SK-N-SH (cell line): Measurements from ENCODE around the gene TCN1.
"Not testable (repeated sequence)": the region's sequence is repeated elsewhere in the genome, so short reads cannot be mapped to it uniquely, and the experiment has no call there.

Source experiments
- CTCF ChIP-seq: fragments of 200-600 bp; sonication (generic); IDR thresholded peaks from 2 replicates; pipeline ENCODE4 v1.6.1; 2017; ENCODE audit warnings: antibody characterized with exemption, mild to moderate bottlenecking, moderate library complexity
- FOXJ3 ChIP-seq: sonication (generic); formaldehyde crosslinking; IDR thresholded peaks from 2 replicates; pipeline ENCODE4 v1.5.1; 2020; ENCODE audit warnings: mild to moderate bottlenecking, missing genetic modification reagents
- JUND ChIP-seq: IDR thresholded peaks from 2 replicates; pipeline ENCODE4 v1.4.0; 2012
- MXI1 ChIP-seq: IDR thresholded peaks from 2 replicates; pipeline ENCODE4 v1.6.1; 2012; ENCODE audit warnings: mild to moderate bottlenecking, low read depth, low read length, improper control_type of control experiment
- RAD21 ChIP-seq: IDR thresholded peaks from 2 replicates; pipeline ENCODE4 v1.6.1; 2012; ENCODE audit warnings: mild to moderate bottlenecking, low read length
- TEAD4 ChIP-seq: IDR thresholded peaks from 2 replicates; pipeline ENCODE4 v1.4.0; 2012; ENCODE audit warnings: mild to moderate bottlenecking, borderline replicate concordance; ENCODE audit not compliant: insufficient read depth
- TF ChIP-seq, protein P1 (sequence below): IDR thresholded peaks from 2 replicates; pipeline ENCODE4 v1.4.0; 2012; ENCODE audit warnings: low read depth, borderline replicate concordance

DNA sequence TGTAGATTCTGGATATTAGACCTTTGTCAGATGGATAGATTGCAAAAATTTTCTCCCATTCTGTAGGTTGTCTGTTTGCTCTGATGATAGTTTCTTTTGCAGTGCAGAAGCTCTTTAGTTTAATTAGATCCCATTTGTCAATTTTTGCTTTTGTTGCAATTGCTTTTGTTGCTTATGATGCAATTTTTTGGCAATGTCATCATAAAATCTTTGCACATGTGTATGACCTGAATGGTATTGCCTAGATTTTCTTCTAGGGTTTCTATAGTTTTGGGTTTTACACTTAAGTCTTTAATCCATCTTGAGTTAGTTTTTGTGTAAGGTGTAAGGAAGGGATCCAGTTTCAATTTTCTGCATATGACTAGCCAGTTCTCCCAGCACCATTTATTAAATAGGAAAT lies 20.9 kb upstream of the TCN1 start:
- TF ChIP-seq MXI1; CTCF; RAD21; JUND; FOXJ3 (CRISPR knock-in tag); TEAD4: not testable (repeated sequence)
- TF ChIP-seq, protein P1, sequence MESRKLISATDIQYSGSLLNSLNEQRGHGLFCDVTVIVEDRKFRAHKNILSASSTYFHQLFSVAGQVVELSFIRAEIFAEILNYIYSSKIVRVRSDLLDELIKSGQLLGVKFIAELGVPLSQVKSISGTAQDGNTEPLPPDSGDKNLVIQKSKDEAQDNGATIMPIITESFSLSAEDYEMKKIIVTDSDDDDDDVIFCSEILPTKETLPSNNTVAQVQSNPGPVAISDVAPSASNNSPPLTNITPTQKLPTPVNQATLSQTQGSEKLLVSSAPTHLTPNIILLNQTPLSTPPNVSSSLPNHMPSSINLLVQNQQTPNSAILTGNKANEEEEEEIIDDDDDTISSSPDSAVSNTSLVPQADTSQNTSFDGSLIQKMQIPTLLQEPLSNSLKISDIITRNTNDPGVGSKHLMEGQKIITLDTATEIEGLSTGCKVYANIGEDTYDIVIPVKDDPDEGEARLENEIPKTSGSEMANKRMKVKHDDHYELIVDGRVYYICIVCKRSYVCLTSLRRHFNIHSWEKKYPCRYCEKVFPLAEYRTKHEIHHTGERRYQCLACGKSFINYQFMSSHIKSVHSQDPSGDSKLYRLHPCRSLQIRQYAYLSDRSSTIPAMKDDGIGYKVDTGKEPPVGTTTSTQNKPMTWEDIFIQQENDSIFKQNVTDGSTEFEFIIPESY = not testable (repeated sequence)
